ENCODE data around the gene SP6.

SP6 gene

GRCh38 chr17:47884905-47885730, 34.2 kb upstream of the SP6 start:
- TF ChIP-seq, protein P1, sequence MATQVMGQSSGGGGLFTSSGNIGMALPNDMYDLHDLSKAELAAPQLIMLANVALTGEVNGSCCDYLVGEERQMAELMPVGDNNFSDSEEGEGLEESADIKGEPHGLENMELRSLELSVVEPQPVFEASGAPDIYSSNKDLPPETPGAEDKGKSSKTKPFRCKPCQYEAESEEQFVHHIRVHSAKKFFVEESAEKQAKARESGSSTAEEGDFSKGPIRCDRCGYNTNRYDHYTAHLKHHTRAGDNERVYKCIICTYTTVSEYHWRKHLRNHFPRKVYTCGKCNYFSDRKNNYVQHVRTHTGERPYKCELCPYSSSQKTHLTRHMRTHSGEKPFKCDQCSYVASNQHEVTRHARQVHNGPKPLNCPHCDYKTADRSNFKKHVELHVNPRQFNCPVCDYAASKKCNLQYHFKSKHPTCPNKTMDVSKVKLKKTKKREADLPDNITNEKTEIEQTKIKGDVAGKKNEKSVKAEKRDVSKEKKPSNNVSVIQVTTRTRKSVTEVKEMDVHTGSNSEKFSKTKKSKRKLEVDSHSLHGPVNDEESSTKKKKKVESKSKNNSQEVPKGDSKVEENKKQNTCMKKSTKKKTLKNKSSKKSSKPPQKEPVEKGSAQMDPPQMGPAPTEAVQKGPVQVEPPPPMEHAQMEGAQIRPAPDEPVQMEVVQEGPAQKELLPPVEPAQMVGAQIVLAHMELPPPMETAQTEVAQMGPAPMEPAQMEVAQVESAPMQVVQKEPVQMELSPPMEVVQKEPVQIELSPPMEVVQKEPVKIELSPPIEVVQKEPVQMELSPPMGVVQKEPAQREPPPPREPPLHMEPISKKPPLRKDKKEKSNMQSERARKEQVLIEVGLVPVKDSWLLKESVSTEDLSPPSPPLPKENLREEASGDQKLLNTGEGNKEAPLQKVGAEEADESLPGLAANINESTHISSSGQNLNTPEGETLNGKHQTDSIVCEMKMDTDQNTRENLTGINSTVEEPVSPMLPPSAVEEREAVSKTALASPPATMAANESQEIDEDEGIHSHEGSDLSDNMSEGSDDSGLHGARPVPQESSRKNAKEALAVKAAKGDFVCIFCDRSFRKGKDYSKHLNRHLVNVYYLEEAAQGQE (IDR thresholded peaks at IDR 0.05; ENCODE audit: low read depth) = no peak
- TF ChIP-seq RAD21 (IDR thresholded peaks at IDR 0.05; ENCODE audit: low read depth) (no peak), CREB1 (IDR thresholded peaks at IDR 0.05; ENCODE audit: low read depth) (no peak), ZBTB7A (IDR thresholded peaks at IDR 0.05; ENCODE audit: low read depth) (no peak), NFIC (IDR thresholded peaks at IDR 0.05) (no peak), EGR1 (IDR thresholded peaks at IDR 0.05) (no peak)
- TF ChIP-seq, protein P2, sequence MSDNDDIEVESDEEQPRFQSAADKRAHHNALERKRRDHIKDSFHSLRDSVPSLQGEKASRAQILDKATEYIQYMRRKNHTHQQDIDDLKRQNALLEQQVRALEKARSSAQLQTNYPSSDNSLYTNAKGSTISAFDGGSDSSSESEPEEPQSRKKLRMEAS (IDR thresholded peaks at IDR 0.05) = no peak

GRCh38 chr17:47884427-47884740, 33.4 kb upstream of the SP6 start:
- no peak for TF ChIP-seq FOXM1 (IDR thresholded peaks at IDR 0.05; ENCODE audit: borderline replicate concordance, low read depth)
- no peak for TF ChIP-seq CREB1 (IDR thresholded peaks at IDR 0.05; ENCODE audit: low read depth)
- TF ChIP-seq YY1 (IDR thresholded peaks at IDR 0.05; ENCODE audit: low read depth) = no peak
- no peak for TF ChIP-seq EP300 (IDR thresholded peaks at IDR 0.05; ENCODE audit: borderline replicate concordance)
- TF ChIP-seq RAD21 (IDR thresholded peaks at IDR 0.05; ENCODE audit: low read depth) = no peak
- no peak for TF ChIP-seq EGR1 (IDR thresholded peaks at IDR 0.05)
- TF ChIP-seq ZBTB7A (IDR thresholded peaks at IDR 0.05; ENCODE audit: low read depth) = no peak
- TF ChIP-seq TEAD4 (IDR thresholded peaks at IDR 0.05) = no peak
- no peak for TF ChIP-seq TAF1 (IDR thresholded peaks at IDR 0.05; ENCODE audit: low read depth)
- no peak for TF ChIP-seq TCF12 (IDR thresholded peaks at IDR 0.05; ENCODE audit: low read depth)
- TF ChIP-seq, protein P2 (IDR thresholded peaks at IDR 0.05) = no peak
- TF ChIP-seq, protein P1 (IDR thresholded peaks at IDR 0.05; ENCODE audit: low read depth) = no peak
- no peak for TF ChIP-seq NFIC (IDR thresholded peaks at IDR 0.05)
- no peak for TF ChIP-seq USF1 (IDR thresholded peaks at IDR 0.05)
- TF ChIP-seq CEBPB (IDR thresholded peaks at IDR 0.05) = no peak

DNA sequence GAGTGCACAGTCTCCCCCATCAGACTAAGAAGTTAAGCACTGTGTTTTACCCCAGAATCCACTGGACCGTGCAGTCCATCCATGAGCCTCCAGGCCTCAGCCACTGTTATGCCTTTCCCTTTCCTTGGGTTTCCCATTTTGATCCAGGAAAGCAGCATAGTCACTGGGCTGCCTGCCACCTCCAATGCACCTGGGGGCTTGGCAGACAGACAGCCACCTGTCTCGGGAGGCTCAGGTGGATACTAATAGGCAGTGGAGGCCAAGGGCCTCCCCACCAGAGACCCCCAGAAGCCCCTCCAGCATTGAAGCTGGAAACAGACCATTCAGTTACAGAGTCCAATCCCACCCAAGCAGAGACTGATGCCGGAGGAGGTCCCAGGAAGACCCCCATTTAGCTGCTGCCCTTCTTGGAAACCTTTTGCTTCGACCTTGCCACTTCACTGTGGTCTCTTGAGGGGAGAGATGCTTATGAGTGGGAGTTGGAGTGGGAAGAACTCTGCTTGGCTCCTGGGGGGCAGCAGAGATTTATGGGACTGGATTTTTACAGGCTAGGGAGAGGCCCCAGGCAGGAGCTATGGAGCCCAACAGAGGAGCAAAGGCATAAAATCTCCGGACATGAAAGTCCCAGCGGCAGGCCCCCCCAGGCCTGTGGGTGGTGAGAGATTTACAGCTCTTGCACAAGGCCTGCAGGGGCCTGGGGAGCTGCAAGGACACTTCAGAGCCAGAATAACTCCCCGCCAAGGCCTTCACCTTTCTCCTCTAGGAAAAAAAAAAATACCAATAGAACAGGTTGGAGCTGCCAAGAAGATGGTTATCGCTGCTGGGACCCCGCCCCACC, 32.8 kb upstream of the SP6 start:
- no peak for TF ChIP-seq YY1 (IDR thresholded peaks at IDR 0.05; ENCODE audit: low read depth)
- TF ChIP-seq TAF1 (IDR thresholded peaks at IDR 0.05; ENCODE audit: low read depth) = no peak
- TF ChIP-seq, protein P2 (IDR thresholded peaks at IDR 0.05) = no peak
- no peak for TF ChIP-seq NFIC (IDR thresholded peaks at IDR 0.05)
- no peak for TF ChIP-seq RAD21 (IDR thresholded peaks at IDR 0.05; ENCODE audit: low read depth)
- TF ChIP-seq, protein P1 (IDR thresholded peaks at IDR 0.05; ENCODE audit: low read depth) = no peak; the same call in 1 of the 2 replicates
- TF ChIP-seq TCF12 (IDR thresholded peaks at IDR 0.05; ENCODE audit: low read depth) = no peak
- no peak for TF ChIP-seq EGR1 (IDR thresholded peaks at IDR 0.05)
- TF ChIP-seq EP300 (IDR thresholded peaks at IDR 0.05; ENCODE audit: borderline replicate concordance) = no peak
- no peak for TF ChIP-seq FOXM1 (IDR thresholded peaks at IDR 0.05; ENCODE audit: borderline replicate concordance, low read depth)
- no peak for TF ChIP-seq CREB1 (IDR thresholded peaks at IDR 0.05; ENCODE audit: low read depth)
- no peak for TF ChIP-seq TEAD4 (IDR thresholded peaks at IDR 0.05)
- no peak for TF ChIP-seq ZBTB7A (IDR thresholded peaks at IDR 0.05; ENCODE audit: low read depth)
- TF ChIP-seq USF1 (IDR thresholded peaks at IDR 0.05) = no peak
- TF ChIP-seq CEBPB (IDR thresholded peaks at IDR 0.05) = no peak
